A549 (cell line): ENCODE results near the gene SRCAP. TPM values are rescaled to one million over a fixed set of nuclear protein-coding genes. Genes with fewer than 3 reads are reported as not detected.

Experiments used
- ATAC-seq, 2 experiments: fragments of 200-7000 bp in 1 of 2; fragments of >200 bp in 1 of 2; cut with Nextera tagmentation in 1 of 2; cut with Tn5 transposase in 1 of 2; 3 replicates each; pipeline versions ENCODE4 v1.8.0 to v1.9.1; 2018 to 2020; ENCODE audit warnings: mild to moderate bottlenecking in 1 of 2, moderate library complexity in 1 of 2
- CTCF ChIA-PET: fragments of 300-600 bp; sonication (Branson Sonifier 250); formaldehyde crosslinking; extraction: SDS; loops from one replicate; lab custom pipeline; 2021; ENCODE audit warnings: antibody characterized with exemption, inconsistent platforms; lab: Yijun Ruan, JAX
- POLR2A ChIA-PET: fragments of 350-600 bp; formaldehyde crosslinking; extraction: SDS; loops from one replicate; lab custom pipeline; 2021; ENCODE audit warnings: antibody characterized with exemption, inconsistent platforms; lab: Yijun Ruan, JAX
- DNase-seq, 2 experiments: peaks; one replicate each; pipeline versions ENCODE4 v3.0.0 to v3.0.0-alpha.2; 2011 to 2016; ENCODE audit warnings: low read depth in 1 of 2, low spot score in 1 of 2
- FAIRE-seq: peaks from 2 replicates; lab custom pipeline; 2011; peaks lifted over from hg19 to GRCh38; lab: Jason Lieb, UNC
- H3K27ac ChIP-seq, 2 experiments: fragments of >200 bp; sonication (Bioruptor Twin); formaldehyde crosslinking; 3 replicates each; pipeline ENCODE4 v1.5.1; 2016 to 2017
- H3K4me1 ChIP-seq: fragments of >200 bp; sonication (Bioruptor Twin); formaldehyde crosslinking; 3 replicates; pipeline ENCODE4 v1.6.1; 2016
- H3K4me2 ChIP-seq: fragments of >200 bp; sonication (Bioruptor Twin); formaldehyde crosslinking; 3 replicates; pipeline ENCODE4 v1.6.1; 2016
- H3K4me3 ChIP-seq: fragments of >200 bp; sonication (Bioruptor Twin); formaldehyde crosslinking; 3 replicates; pipeline ENCODE4 v1.5.1; 2016
- H3K9me3 ChIP-seq: fragments of >200 bp; sonication (Bioruptor Twin); formaldehyde crosslinking; 3 replicates; pipeline ENCODE4 v1.6.1; 2016
- ATOH8 ChIP-seq: fragments of 250-450 bp; sonication (Bioruptor Pico); IDR thresholded peaks from 2 replicates; pipeline ENCODE4 v1.5.0; 2020; ENCODE audit warnings: low read depth, mild to moderate bottlenecking, moderate library complexity
- CBX8 ChIP-seq: fragments of 200-600 bp; sonication (generic); IDR thresholded peaks from 2 replicates; pipeline ENCODE4 v1.6.1; 2016
- CHD2 ChIP-seq: fragments of 150-350 bp; IDR thresholded peaks from 2 replicates; pipeline ENCODE4 v1.6.1; 2014; ENCODE audit warnings: low read length; ENCODE audit not compliant: partially characterized antibody
- CTCF ChIP-seq: fragments of >200 bp; sonication (Bioruptor Twin); formaldehyde crosslinking; IDR thresholded peaks from 3 replicates; pipeline ENCODE4 v1.5.1; 2016
- EHF ChIP-seq: fragments of 250-450 bp; sonication (Bioruptor Pico); IDR thresholded peaks from 2 replicates; pipeline ENCODE4 v1.5.0; 2020; ENCODE audit warnings: mild to moderate bottlenecking
- ELK1 ChIP-seq: fragments of 150-350 bp; IDR thresholded peaks from 2 replicates; pipeline ENCODE4 v1.6.1; 2014; ENCODE audit warnings: low read depth, mild to moderate bottlenecking, low read length
- FOSL2 ChIP-seq, 2 experiments: fragments of 450-650 bp in 1 of 2; fragments of >200 bp in 1 of 2; sonication (Bioruptor Twin) in 1 of 2; formaldehyde crosslinking; IDR thresholded peaks; 2 replicates each; pipeline versions ENCODE4 v1.5.0 to v1.6.1; 2016 to 2020; ENCODE audit warnings: mild to moderate bottlenecking in 1 of 2, moderate library complexity in 1 of 2
- HEYL ChIP-seq: fragments of 250-450 bp; sonication (Bioruptor Pico); IDR thresholded peaks from 2 replicates; pipeline ENCODE4 v1.8.0; 2021; ENCODE audit warnings: mild to moderate bottlenecking, moderate library complexity
- HMGXB4 ChIP-seq: fragments of 250-450 bp; sonication (Bioruptor Pico); IDR thresholded peaks from 2 replicates; pipeline ENCODE4 v1.5.0; 2021; ENCODE audit warnings: mild to moderate bottlenecking, moderate library complexity, borderline replicate concordance
- HOXA7 ChIP-seq: fragments of 250-450 bp; sonication (Bioruptor Pico); IDR thresholded peaks from 2 replicates; pipeline ENCODE4 v1.5.0; 2020; ENCODE audit warnings: mild to moderate bottlenecking, moderate library complexity
- HOXB13 ChIP-seq: fragments of 250-450 bp; sonication (Bioruptor Pico); IDR thresholded peaks from 2 replicates; pipeline ENCODE4 v1.5.0; 2020; ENCODE audit warnings: low read depth, mild to moderate bottlenecking, moderate library complexity
- KDM1A ChIP-seq: fragments of 200-600 bp; sonication (generic); IDR thresholded peaks from 2 replicates; pipeline ENCODE4 v1.6.1; 2016; ENCODE audit warnings: low read depth, mild to moderate bottlenecking
- KDM5A ChIP-seq: fragments of 200-600 bp; sonication (generic); IDR thresholded peaks from 2 replicates; pipeline ENCODE4 v1.6.1; 2016; ENCODE audit warnings: antibody characterized with exemption, mild to moderate bottlenecking
- NR3C1 ChIP-seq: fragments of >200 bp; sonication (Bioruptor Twin); formaldehyde crosslinking; IDR thresholded peaks from 3 replicates; pipeline ENCODE4 v1.6.1; 2017
- POLR2AphosphoS2 ChIP-seq: conservative IDR thresholded peaks from 2 replicates; pipeline ENCODE4 v1.6.1; 2012; ENCODE audit warnings: low read length, improper control_type of control experiment, inconsistent platforms
- RAD21 ChIP-seq, 2 experiments: fragments of >200 bp in 1 of 2; sonication (Bioruptor Twin) in 1 of 2; formaldehyde crosslinking in 1 of 2; IDR thresholded peaks in 1 of 2; conservative IDR thresholded peaks in 1 of 2; 2 replicates in 1 of 2; 3 replicates in 1 of 2; pipeline ENCODE4 v1.6.1; 2012 to 2018; ENCODE audit warnings: inconsistent platforms in 1 of 2
- RARB ChIP-seq: fragments of 250-450 bp; sonication (Bioruptor Pico); IDR thresholded peaks from 2 replicates; pipeline ENCODE4 v1.8.0; 2021; ENCODE audit warnings: mild to moderate bottlenecking, moderate library complexity
- SMC3 ChIP-seq: fragments of >200 bp; sonication (Bioruptor Twin); formaldehyde crosslinking; IDR thresholded peaks from 3 replicates; pipeline ENCODE4 v1.6.1; 2018; ENCODE audit warnings: inconsistent platforms
- TFCP2L1 ChIP-seq: fragments of 250-450 bp; sonication (Bioruptor Pico); IDR thresholded peaks from 2 replicates; pipeline ENCODE4 v1.5.0; 2021; ENCODE audit warnings: mild to moderate bottlenecking
- TP53 ChIP-seq: fragments of 250-450 bp; sonication (Bioruptor Pico); IDR thresholded peaks from 2 replicates; pipeline ENCODE4 v1.5.0; 2021; ENCODE audit warnings: mild to moderate bottlenecking, moderate library complexity
- ZC3H11A ChIP-seq: fragments of 450-650 bp; IDR thresholded peaks from 2 replicates; pipeline ENCODE4 v1.6.1; 2014; ENCODE audit warnings: antibody characterized with exemption, mild to moderate bottlenecking
- ZNF302 ChIP-seq: fragments of 250-450 bp; sonication (Bioruptor Pico); IDR thresholded peaks from 2 replicates; pipeline ENCODE4 v1.9.0; 2021; ENCODE audit warnings: inconsistent platforms, mild to moderate bottlenecking, moderate library complexity
- ZSCAN20 ChIP-seq: fragments of 250-450 bp; sonication (Bioruptor Pico); IDR thresholded peaks from 2 replicates; pipeline ENCODE4 v1.8.0; 2022; ENCODE audit warnings: mild to moderate bottlenecking, moderate library complexity
- WGBS: methylation state at CpG from one replicate; pipeline ENCODE4 v1.1.6; 2017; ENCODE audit errors: missing lambda C conversion rate; 5-methylcytosine and 5-hydroxymethylcytosine counted together
- polyA plus RNA-seq, 4 experiments: library from polyadenylated mRNA; depleted of rRNA in 3 of 4; stranded (reverse); fragments of >200 nt; fragmentation: RNase III in 1 of 4; extraction: RNeasy Plus Mini Kit Qiagen cat#74134 plus additional on column Dnase treatment in 1 of 4; gene quantifications; 2 replicates in 3 of 4; 3 replicates in 1 of 4; pipeline ENCODE4 v1.2.3, GENCODE V29; 2011 to 2017

Gene SRCAP
- polyA plus RNA-seq, 2 of the 4 experiments (the other 2 are of a cell fraction), result 6.2 to 19.9 TPM

GRCh38 chr16:30737794-30738648 is 39.0 kb downstream of the SRCAP start:
- FAIRE-seq (no peak), ATAC-seq (no peak), DNase-seq (no peak)
- Histone ChIP-seq H3K9me3 (no peaks in the 10 kb centered on the region), H3K4me1 (peaks cover 36% of the 10 kb centered on the region), H3K4me2 (no peak overlapping the region), H3K27ac (no peak overlapping the region)
- whole genome bisulfite sequencing, result 94% methylated on average over 21 of the region's 25 CpGs
- ChIA-PET CTCF (interaction anchor here (1.1 to 1.8 kb wide), 7 partner anchors 8 to 46 kb away, joined by 3 to 6 read pairs (median 4); no protein-coding TSS in a partner anchor), POLR2A (interaction anchor here (1.3 kb wide), 1 partner anchor 10 kb away, joined by 6 read pairs; the partner anchor contains the start of gene PHKG2)
- TF ChIP-seq ELK1 (no peak), FOSL2 (IDR thresholded peaks at IDR 0.05) (no peak), FOSL2 (CRISPR knock-in tag; IDR thresholded peaks at IDR 0.05) (no peak), ZNF302 (CRISPR knock-in tag) (no peak), KDM1A (no peak), HMGXB4 (CRISPR knock-in tag) (no peak), SMC3 (no peak), RAD21 (conservative IDR thresholded peaks at IDR 0.05 in 1 of 2, IDR thresholded peaks at IDR 0.05 in 1 of 2) (no peak), ZC3H11A (no peak), TFCP2L1 (no peak), POLR2AphosphoS2 (no peak), HEYL (CRISPR knock-in tag) (no peak), ATOH8 (CRISPR knock-in tag) (no peak), TP53 (no peak)
- TF ChIP-seq, all 56 proteins: peak for 0
- H3K4me3 ChIP-seq, result no peak overlapping the region

GRCh38 chr16:30738984-30739951 is 40.3 kb downstream of the SRCAP start:
- peak in 1 of 2 experiments; percentile 5; a peak in 2 of 6 replicates for ATAC-seq
- CTCF ChIA-PET, result interaction anchor here (1.1 to 1.6 kb wide), 5 partner anchors 8 to 45 kb away, joined by 3 to 4 read pairs (median 3); no protein-coding TSS in a partner anchor
- WGBS, result 90% methylated on average over 37 of the region's 37 CpGs
- no peak for DNase-seq
- FAIRE-seq, result no peak
- TF ChIP-seq HOXB13 (CRISPR knock-in tag) (no peak), EHF (CRISPR knock-in tag) (no peak), CBX8 (no peak), HEYL (CRISPR knock-in tag) (no peak), HOXA7 (no peak), RARB (CRISPR knock-in tag) (no peak), NR3C1 (no peak), ZSCAN20 (CRISPR knock-in tag) (no peak), SMC3 (no peak), TFCP2L1 (no peak), CTCF (no peak), FOSL2 (IDR thresholded peaks at IDR 0.05) (no peak), FOSL2 (CRISPR knock-in tag; IDR thresholded peaks at IDR 0.05) (no peak), TP53 (no peak), POLR2AphosphoS2 (no peak), KDM5A (no peak), CHD2 (no peak)
- TF ChIP-seq, all 56 proteins: peak for 0
- POLR2A ChIA-PET, result interaction anchor here (1.0 to 2.4 kb wide), 2 partner anchors 66 to 81 kb away, joined by 4 to 7 read pairs; partner anchors contain the start of gene FBRS
- H3K27ac ChIP-seq, result peak overlapping the region; percentile 72 to 83; a peak in 4 of 6 replicates
- H3K9me3 ChIP-seq, result no peaks in the 10 kb centered on the region
- H3K4me2 ChIP-seq, result peak overlapping the region; percentile 70
- no peak overlapping the region for H3K4me3 ChIP-seq
- peaks cover 36% of the 10 kb centered on the region for H3K4me1 ChIP-seq
